Upper lobe of left lung (tissue), 4 donors: ENCODE results near the gene GLE1.

ENCODE experiments used
- CTCF ChIP-seq, 6 experiments: fragments of 450-650 bp in 4 of 6; fragments of 200-600 bp in 2 of 6; sonication (generic) in 2 of 6; IDR thresholded peaks; one replicate each; pipeline ENCODE4 v1.5.1; 2016 to 2019; ENCODE audit warnings: antibody characterized with exemption in 6 of 6
- POLR2A ChIP-seq, 4 donors: fragments of 450-650 bp; IDR thresholded peaks; one replicate each; pipeline ENCODE4 v1.5.1; 2016 to 2017; ENCODE audit warnings: antibody characterized with exemption in 4 of 4, mild to moderate bottlenecking in 2 of 4

- no peak for TF ChIP-seq POLR2A (IDR thresholded peaks at IDR 0.05)
- no peak for TF ChIP-seq CTCF (IDR thresholded peaks at IDR 0.05)
These were observed 25.3 kb upstream of the GLE1 start for GRCh38 chr9:128479262-128479661.
